MG63 (cell line): ENCODE results near the gene MGST2. TPM values are rescaled to one million over a fixed set of nuclear protein-coding genes. Genes with fewer than 3 reads are reported as not detected.

ENCODE experiments used
- DNase-seq: peaks from one replicate; pipeline ENCODE4 v3.0.0-alpha.2; 2020
- H3K27me3 ChIP-seq: fragments of 250-450 bp; sonication (Bioruptor Pico); 2 replicates; pipeline ENCODE4 v1.5.1; 2020; ENCODE audit warnings: mild to moderate bottlenecking, moderate library complexity
- H3K36me3 ChIP-seq: fragments of 250-450 bp; sonication (Bioruptor Pico); 2 replicates; pipeline ENCODE4 v1.5.1; 2020; ENCODE audit warnings: mild to moderate bottlenecking, moderate library complexity
- H3K4me3 ChIP-seq: fragments of 250-450 bp; sonication (Bioruptor Pico); 2 replicates; pipeline ENCODE4 v1.5.1; 2020; ENCODE audit warnings: mild to moderate bottlenecking, moderate library complexity
- H3K9me3 ChIP-seq: fragments of 250-450 bp; sonication (Bioruptor Pico); 2 replicates; pipeline ENCODE4 v1.5.1; 2020; ENCODE audit warnings: mild to moderate bottlenecking, moderate library complexity
- total RNA-seq: library from RNA; depleted of rRNA; stranded (reverse); fragments of >200 nt; shearing (Covaris generic); gene quantifications from 2 replicates; pipeline ENCODE4 v1.2.3, GENCODE V29; 2014; ENCODE audit warnings: low replicate concordance

MGST2 gene
- total RNA-seq, 1 experiment from 2014 or later: 10.5 TPM

GRCh38 chr4:139715746-139716391, 50.2 kb downstream of the MGST2 start:
- H3K36me3 ChIP-seq: no peaks in the 10 kb centered on the region
- H3K27me3 ChIP-seq: no peaks in the 10 kb centered on the region
- DNase-seq: no peak
- no peaks in the 10 kb centered on the region for H3K9me3 ChIP-seq
- no peak overlapping the region for H3K4me3 ChIP-seq

GRCh38 chr4:139718358-139718757, 52.7 kb downstream of the MGST2 start:
- Histone ChIP-seq H3K36me3 (no peaks in the 10 kb centered on the region), H3K9me3 (no peaks in the 10 kb centered on the region), H3K4me3 (no peak overlapping the region), H3K27me3 (no peaks in the 10 kb centered on the region)
- no peak for DNase-seq

- Histone ChIP-seq H3K9me3 (no peaks in the 10 kb centered on the region), H3K4me3 (no peak overlapping the region), H3K36me3 (no peaks in the 10 kb centered on the region), H3K27me3 (no peaks in the 10 kb centered on the region)
- no peak for DNase-seq
These were observed 53.2 kb downstream of the MGST2 start for GRCh38 chr4:139718833-139719232.

- Histone ChIP-seq H3K27me3 (no peaks in the 10 kb centered on the region), H3K4me3 (no peak overlapping the region), H3K36me3 (no peaks in the 10 kb centered on the region), H3K9me3 (no peaks in the 10 kb centered on the region)
- no peak for DNase-seq
These were observed 53.9 kb downstream of the MGST2 start for GRCh38 chr4:139719381-139720101.

GRCh38 chr4:139720806-139721205, 55.2 kb downstream of the MGST2 start:
- Histone ChIP-seq H3K9me3 (no peaks in the 10 kb centered on the region), H3K4me3 (no peak overlapping the region), H3K27me3 (no peaks in the 10 kb centered on the region), H3K36me3 (no peaks in the 10 kb centered on the region)
- DNase-seq: no peak

GRCh38 chr4:139721789-139722188, 56.2 kb downstream of the MGST2 start:
- no peak for DNase-seq
- no peaks in the 10 kb centered on the region for H3K9me3 ChIP-seq
- no peak overlapping the region for H3K4me3 ChIP-seq
- no peaks in the 10 kb centered on the region for H3K36me3 ChIP-seq
- H3K27me3 ChIP-seq: no peaks in the 10 kb centered on the region

GRCh38 chr4:139725236-139725635, 59.6 kb downstream of the MGST2 start:
- Histone ChIP-seq H3K9me3 (no peaks in the 10 kb centered on the region), H3K36me3 (no peaks in the 10 kb centered on the region), H3K4me3 (no peak overlapping the region), H3K27me3 (no peaks in the 10 kb centered on the region)
- no peak for DNase-seq

- DNase-seq: no peak
- Histone ChIP-seq H3K27me3 (no peaks in the 10 kb centered on the region), H3K9me3 (no peaks in the 10 kb centered on the region), H3K36me3 (no peaks in the 10 kb centered on the region), H3K4me3 (no peak overlapping the region)
These were observed 61.0 kb downstream of the MGST2 start for GRCh38 chr4:139726615-139727014.

GRCh38 chr4:139728146-139728545, 62.5 kb downstream of the MGST2 start:
- Histone ChIP-seq H3K27me3 (no peaks in the 10 kb centered on the region), H3K9me3 (no peaks in the 10 kb centered on the region), H3K36me3 (no peaks in the 10 kb centered on the region), H3K4me3 (no peak overlapping the region)
- no peak for DNase-seq

- DNase-seq: no peak
- Histone ChIP-seq H3K27me3 (no peaks in the 10 kb centered on the region), H3K36me3 (no peaks in the 10 kb centered on the region), H3K4me3 (no peak overlapping the region), H3K9me3 (no peaks in the 10 kb centered on the region)
These were observed 63.2 kb downstream of the MGST2 start for GRCh38 chr4:139728840-139729239.

- Histone ChIP-seq H3K4me3 (no peak overlapping the region), H3K36me3 (no peaks in the 10 kb centered on the region), H3K9me3 (no peaks in the 10 kb centered on the region), H3K27me3 (no peaks in the 10 kb centered on the region)
- DNase-seq: no peak
These were observed 67.5 kb downstream of the MGST2 start for GRCh38 chr4:139732991-139733570.

GRCh38 chr4:139734201-139734874, 68.7 kb downstream of the MGST2 start:
- Histone ChIP-seq H3K27me3 (no peaks in the 10 kb centered on the region), H3K9me3 (no peaks in the 10 kb centered on the region), H3K4me3 (peak overlapping the region; percentile 33), H3K36me3 (no peaks in the 10 kb centered on the region)
- no peak for DNase-seq

- H3K36me3 ChIP-seq: no peaks in the 10 kb centered on the region
- peak overlapping the region; percentile 33 for H3K4me3 ChIP-seq
- DNase-seq: peak; percentile 71
- H3K9me3 ChIP-seq: no peaks in the 10 kb centered on the region
- no peaks in the 10 kb centered on the region for H3K27me3 ChIP-seq
These were observed 69.3 kb downstream of the MGST2 start for GRCh38 chr4:139734875-139735380.

- no peaks in the 10 kb centered on the region for H3K27me3 ChIP-seq
- no peak for DNase-seq
- no peak overlapping the region; the same call in 1 of the 2 replicates for H3K4me3 ChIP-seq
- H3K9me3 ChIP-seq: no peaks in the 10 kb centered on the region
- no peaks in the 10 kb centered on the region for H3K36me3 ChIP-seq
These were observed 70.0 kb downstream of the MGST2 start for GRCh38 chr4:139735381-139736273.

GRCh38 chr4:139736274-139736660, 70.6 kb downstream of the MGST2 start:
- no peak for DNase-seq
- H3K27me3 ChIP-seq: no peaks in the 10 kb centered on the region
- no peak overlapping the region for H3K4me3 ChIP-seq
- no peaks in the 10 kb centered on the region for H3K36me3 ChIP-seq
- H3K9me3 ChIP-seq: no peaks in the 10 kb centered on the region

- no peaks in the 10 kb centered on the region for H3K9me3 ChIP-seq
- no peak for DNase-seq
- H3K4me3 ChIP-seq: no peak overlapping the region
- no peaks in the 10 kb centered on the region for H3K36me3 ChIP-seq
- no peaks in the 10 kb centered on the region for H3K27me3 ChIP-seq
These were observed 71.0 kb downstream of the MGST2 start for GRCh38 chr4:139736661-139737060.
